K562 (cell line): ENCODE data around the gene SCYL2. TPM values are rescaled to one million over a fixed set of nuclear protein-coding genes. Genes with fewer than 3 reads are reported as not detected.

Experiments
- ATAC-seq: fragments of 200-7000 bp; cut with Tn5 transposase; 3 replicates; pipeline ENCODE4 v1.9.1; 2020; ENCODE audit warnings: moderate library complexity
- BruUV-seq: library from RNA; stranded (reverse); fragments of 400-500 nt; replicated peaks from 2 replicates; lab custom pipeline; 2021; lab: Mats Ljungman, UMichigan
- CTCF ChIA-PET: fragments of 300-600 bp; formaldehyde crosslinking; extraction: SDS; loops from one replicate; lab custom pipeline; 2021; ENCODE audit warnings: low intra/inter-chr PET ratio; lab: Yijun Ruan, JAX
- POLR2A ChIA-PET: fragments of 300-600, 350-650 bp; sonication (Branson Sonifier 250); formaldehyde crosslinking; extraction: SDS; loops from one replicate; lab custom pipeline; 2021; ENCODE audit warnings: antibody characterized with exemption, inconsistent platforms; lab: Yijun Ruan, JAX
- DNase-seq, 4 experiments: peaks; one replicate each; pipeline versions ENCODE4 v3.0.0 to v3.0.0-alpha.2; 2011 to 2018; ENCODE audit warnings: low spot score in 3 of 4, mixed read lengths in 3 of 4; ENCODE audit errors: extremely low read depth in 1 of 4
- FAIRE-seq: peaks from 2 replicates; lab custom pipeline; 2011; peaks lifted over from hg19 to GRCh38; lab: Jason Lieb, UNC
- H2AFZ ChIP-seq: 2 replicates; pipeline ENCODE4 v1.6.0; 2011; ENCODE audit warnings: low read depth, low read length, control low read depth, inconsistent platforms
- H3K27ac ChIP-seq: fragments of 200-600 bp; 3 replicates; pipeline ENCODE4 v1.8.0; 2011; ENCODE audit warnings: low read depth, mild to moderate bottlenecking, control low read depth, inconsistent platforms, low read length, moderate library complexity, mixed read lengths; ENCODE audit errors: extremely low read depth
- H3K27me3 ChIP-seq, 2 experiments: fragments of 300-600 bp in 1 of 2; 2 replicates in 1 of 2; 3 replicates in 1 of 2; pipeline versions ENCODE4 v1.6.0 to v1.8.0; 2011; ENCODE audit warnings: inconsistent platforms in 2 of 2, low read length in 2 of 2, mild to moderate bottlenecking in 1 of 2, mixed read lengths in 1 of 2, moderate library complexity in 1 of 2; ENCODE audit not compliant: control insufficient read depth in 2 of 2, insufficient read depth in 2 of 2
- H3K36me3 ChIP-seq: fragments of 300-600 bp; 3 replicates; pipeline ENCODE4 v1.8.0; 2011; ENCODE audit warnings: mild to moderate bottlenecking, low read length, inconsistent platforms; ENCODE audit not compliant: control insufficient read depth, insufficient read depth
- H3K4me1 ChIP-seq, 2 experiments: fragments of 200-600 bp in 1 of 2; replicated peaks in 1 of 2; 2 replicates in 1 of 2; 3 replicates in 1 of 2; pipeline versions ENCODE4 v1.5.1 to v1.8.0; 2011; ENCODE audit warnings: inconsistent platforms in 2 of 2, low read length in 2 of 2, mild to moderate bottlenecking in 1 of 2, mixed read lengths in 1 of 2, moderate library complexity in 1 of 2; ENCODE audit not compliant: control insufficient read depth in 2 of 2, insufficient read depth in 2 of 2
- H3K4me2 ChIP-seq: 2 replicates; pipeline ENCODE4 v1.6.1; 2011; ENCODE audit warnings: low read length, control low read depth, inconsistent platforms, mixed read lengths; ENCODE audit not compliant: insufficient read depth
- H3K4me3 ChIP-seq: fragments of 200-600 bp; sonication (generic), shearing (Covaris generic); 2 replicates; pipeline ENCODE4 v1.5.1; 2016; ENCODE audit warnings: control low read depth, inconsistent platforms
- H3K79me2 ChIP-seq: fragments of 200-600 bp; 3 replicates; pipeline ENCODE4 v1.8.0; 2011; ENCODE audit warnings: low read length, inconsistent platforms; ENCODE audit not compliant: control insufficient read depth, insufficient read depth
- H3K9ac ChIP-seq, 2 experiments: 2 replicates each; pipeline versions ENCODE4 v1.6.0 to v1.6.1; 2011; ENCODE audit warnings: low read depth in 2 of 2, low read length in 2 of 2, control low read depth in 1 of 2, inconsistent platforms in 1 of 2, mild to moderate bottlenecking in 1 of 2, mixed read lengths in 1 of 2; ENCODE audit not compliant: insufficient read depth in 1 of 2
- H3K9me1 ChIP-seq: one replicate; pipeline ENCODE4 v1.6.0; 2011; ENCODE audit warnings: inconsistent platforms, mild to moderate bottlenecking, low read length, moderate library complexity; ENCODE audit not compliant: control insufficient read depth, insufficient read depth
- H3K9me3 ChIP-seq: replicated peaks from 2 replicates; pipeline ENCODE4 v1.5.1; 2011; ENCODE audit warnings: low read depth, low read length, inconsistent platforms; ENCODE audit not compliant: control insufficient read depth, insufficient read depth
- H4K20me1 ChIP-seq: replicated peaks from 2 replicates; pipeline ENCODE4 v1.6.1; 2011; ENCODE audit warnings: low read length, inconsistent platforms, mixed read lengths; ENCODE audit not compliant: control insufficient read depth, insufficient read depth
- FOSL1 ChIP-seq: fragments of 200-800 bp; sonication (Bioruptor generic); conservative IDR thresholded peaks from 2 replicates; pipeline ENCODE4 v1.6.1; 2016; ENCODE audit warnings: missing genetic modification characterization, missing compliant biosample characterization
- HDAC8 ChIP-seq: fragments of 450-650 bp; IDR thresholded peaks from 2 replicates; pipeline ENCODE4 v1.6.1; 2016; ENCODE audit warnings: mild to moderate bottlenecking, missing genetic modification characterization, moderate library complexity, missing compliant biosample characterization
- HES1 ChIP-seq: fragments of 450-650 bp; IDR thresholded peaks from 2 replicates; pipeline ENCODE4 v1.6.1; 2016; ENCODE audit warnings: low read depth, mild to moderate bottlenecking, moderate library complexity
- MIER1 ChIP-seq: fragments of 450-650 bp; IDR thresholded peaks from 2 replicates; pipeline ENCODE4 v1.6.1; 2016; ENCODE audit warnings: antibody characterized with exemption, mild to moderate bottlenecking, low read depth
- MTA3 ChIP-seq: fragments of 450-650 bp; formaldehyde crosslinking; IDR thresholded peaks from 2 replicates; pipeline ENCODE4 v1.6.1; 2017; ENCODE audit warnings: mild to moderate bottlenecking, borderline replicate concordance
- THRB ChIP-seq: fragments of 450-650 bp; formaldehyde crosslinking; conservative IDR thresholded peaks from 2 replicates; pipeline ENCODE4 v1.4.0; 2022; ENCODE audit warnings: mild to moderate bottlenecking, missing genetic modification characterization
- U2AF2 ChIP-seq: fragments of 200-400 bp; formaldehyde crosslinking; optimal IDR thresholded peaks from 2 replicates; pipeline ENCODE3; 2017; ENCODE audit warnings: low read depth, mild to moderate bottlenecking, low read length
- ZFP36 ChIP-seq: fragments of 150-350 bp; IDR thresholded peaks from 2 replicates; pipeline ENCODE4 v1.6.1; 2018; ENCODE audit warnings: low read length, low read depth; ENCODE audit not compliant: partially characterized antibody
- ZFX ChIP-seq: sonication (generic); formaldehyde crosslinking; IDR thresholded peaks from 2 replicates; pipeline ENCODE4 v1.8.0; 2022; ENCODE audit warnings: mild to moderate bottlenecking, missing genetic modification reagents, moderate library complexity
- ZNF3 ChIP-seq: fragments of 250-450 bp; sonication (Bioruptor Pico); IDR thresholded peaks from 2 replicates; pipeline ENCODE4 v1.5.0; 2021; ENCODE audit warnings: mild to moderate bottlenecking, moderate library complexity
- WGBS: fragments of 100-300 bp; shearing (Covaris generic); methylation state at CpG from one replicate; pipeline ENCODE4 v1.1.6; 2016; ENCODE audit warnings: low coverage, mixed read lengths; ENCODE audit not compliant: insufficient coverage; ENCODE audit errors: missing lambda C conversion rate; 5-methylcytosine and 5-hydroxymethylcytosine counted together
- in situ Hi-C: fragments of 300-500 bp; cut with MboI; formaldehyde crosslinking; loops from 4 replicates; pipeline ENCODE4 v1.15.0; 2018; ENCODE audit warnings: inconsistent platforms, mixed read lengths
- intact Hi-C: fragments of 100-400 bp; cut with micrococcal nuclease; formaldehyde crosslinking; loops from 2 replicates; pipeline ENCODE4 v1.14.2; 2022
- polyA plus RNA-seq, 8 experiments: library from polyadenylated mRNA; depleted of rRNA in 4 of 8; stranded (reverse) in 5 of 8; unstranded in 3 of 8; fragments of >200 nt; fragmentation: Nextera tagmentation in 2 of 8; fragmentation: Illumina TruSeq in 1 of 8; extraction: Ambion mirVana in 2 of 8; extraction: Trizol in 1 of 8; gene quantifications; 2 replicates each; pipeline versions ENCODE4 v1.2.1 to v1.2.3, GENCODE V29; 2011 to 2014; ENCODE audit warnings: inconsistent platforms in 1 of 8, missing spikeins in 1 of 8
- total RNA-seq, 7 experiments: library from RNA; depleted of rRNA in 6 of 7; stranded (reverse); fragments of >200 nt in 6 of 7; fragmentation: Illumina TruSeq in 2 of 7; extraction: Trizol in 2 of 7; gene quantifications; 2 replicates each; pipeline versions ENCODE4 v1.2.1 to v1.2.3, GENCODE V29; 2011 to 2021; ENCODE audit warnings: low replicate concordance in 1 of 7

Gene SCYL2
- total and polyA plus RNA-seq, 9 of the 15 experiments (the other 6 are each of a cell fraction or from before 2014, with no cell fraction given): 9.9 to 49.0 (median 32.9) TPM

GRCh38 chr12:100254876-100255275 lies 12.1 kb upstream of the SCYL2 start:
- Histone ChIP-seq H3K27me3 (no peaks in the 10 kb centered on the region), H4K20me1 (no peaks in the 10 kb centered on the region), H3K9me3 (no peaks in the 10 kb centered on the region), H3K9me1 (no peaks in the 10 kb centered on the region), H3K4me3 (no peak overlapping the region), H3K36me3 (no peaks in the 10 kb centered on the region), H3K9ac (no peak overlapping the region), H3K27ac (no peak overlapping the region), H3K4me1 (no peaks in the 10 kb centered on the region), H3K79me2 (no peaks in the 10 kb centered on the region), H2AFZ (no peak overlapping the region), H3K4me2 (no peak overlapping the region)
- WGBS: 100% methylated on average over 1 of the region's 1 CpG
- no TSS peak for BruUV-seq
- intact Hi-C loops: no loop called here
- FAIRE-seq: no peak
- POLR2A ChIA-PET: no interaction called here
- in situ Hi-C loops: no loop called here
- DNase-seq: no peak
- no peak for ATAC-seq
- no peak for TF ChIP-seq HES1
- no peak for TF ChIP-seq ZFP36
- no peak for TF ChIP-seq U2AF2
- TF ChIP-seq MIER1: no peak
- no peak for TF ChIP-seq THRB
- TF ChIP-seq FOSL1 (tag): no peak
- TF ChIP-seq ZFX (CRISPR knock-in tag): no peak
- TF ChIP-seq MTA3: no peak
- TF ChIP-seq HDAC8: no peak
- TF ChIP-seq ZNF3: no peak
- CTCF ChIA-PET: interaction anchor here (0.6 kb wide), 1 partner anchor 52 kb away, joined by 4 read pairs; no protein-coding TSS in a partner anchor
